Endothelial cell of umbilical vein (primary cell): Measurements from ENCODE around the gene KIAA0232. TPM values are rescaled to one million over a fixed set of nuclear protein-coding genes. Genes with fewer than 3 reads are reported as not detected.
"Not testable (repeated sequence)": the region's sequence is repeated elsewhere in the genome, so short reads cannot be mapped to it uniquely, and the experiment has no call there.

Source experiments
- BruUV-seq: library from RNA; stranded (reverse); fragments of 400-500 nt; replicated peaks from 2 replicates; lab custom pipeline; 2021; lab: Mats Ljungman, UMichigan
- CTCF ChIA-PET: fragments of 300-600, 350-600 bp; sonication (Branson Sonifier 250); formaldehyde crosslinking; loops from one replicate; lab custom pipeline; 2021; ENCODE audit warnings: antibody characterized with exemption, inconsistent platforms; lab: Charles Lee
- POLR2A ChIA-PET: fragments of 300-600, 350-600 bp; sonication (Branson Sonifier 250); formaldehyde crosslinking; loops from one replicate; lab custom pipeline; 2021; ENCODE audit warnings: antibody characterized with exemption, inconsistent platforms; lab: Charles Lee
- DNase-seq: peaks from one replicate; pipeline ENCODE4 v3.0.0-alpha.2; 2011; ENCODE audit warnings: low read depth, low spot score
- FAIRE-seq: peaks from 2 replicates; lab custom pipeline; 2011; peaks lifted over from hg19 to GRCh38; lab: Jason Lieb, UNC
- H2AFZ ChIP-seq: 2 replicates; pipeline ENCODE4 v1.6.0; 2012; ENCODE audit warnings: low read depth, low read length, control low read depth, inconsistent platforms
- H3K27ac ChIP-seq: 2 replicates; pipeline ENCODE4 v1.5.1; 2011; ENCODE audit warnings: low read depth, mild to moderate bottlenecking, control low read depth, low read length, moderate library complexity; ENCODE audit not compliant: insufficient read depth
- H3K27me3 ChIP-seq, 2 experiments: 2 replicates each; pipeline versions ENCODE4 v1.6.0 to v1.6.1; 2011; ENCODE audit warnings: low read length in 2 of 2, mixed read lengths in 1 of 2; ENCODE audit not compliant: control insufficient read depth in 2 of 2, insufficient read depth in 2 of 2
- H3K36me3 ChIP-seq, 2 experiments: 2 replicates in 1 of 2; 3 replicates in 1 of 2; pipeline ENCODE4 v1.5.1; 2011; ENCODE audit warnings: low read length in 2 of 2, mild to moderate bottlenecking in 1 of 2, moderate library complexity in 1 of 2; ENCODE audit not compliant: control insufficient read depth in 2 of 2, insufficient read depth in 2 of 2; ENCODE audit errors: extremely low read depth in 1 of 2
- H3K4me1 ChIP-seq: 3 replicates; pipeline ENCODE4 v1.5.1; 2011; ENCODE audit warnings: mild to moderate bottlenecking, low read length; ENCODE audit not compliant: control insufficient read depth, insufficient read depth; ENCODE audit errors: extremely low read depth
- H3K4me2 ChIP-seq: 2 replicates; pipeline ENCODE4 v1.6.1; 2011; ENCODE audit warnings: low read length, control low read depth, mixed read lengths; ENCODE audit not compliant: insufficient read depth
- H3K4me3 ChIP-seq, 3 experiments: fragments of 200-600 bp in 1 of 3; sonication (generic), shearing (Covaris generic) in 1 of 3; replicated peaks in 1 of 3; 2 replicates each; pipeline ENCODE4 v1.5.1; 2011 to 2016; ENCODE audit warnings: control low read depth in 3 of 3, low read length in 3 of 3, mild to moderate bottlenecking in 2 of 3, inconsistent platforms in 1 of 3, low read depth in 1 of 3, moderate library complexity in 1 of 3; ENCODE audit not compliant: insufficient read depth in 1 of 3
- H3K79me2 ChIP-seq: 2 replicates; pipeline ENCODE4 v1.6.0; 2012; ENCODE audit warnings: low read length, inconsistent platforms; ENCODE audit not compliant: control insufficient read depth, insufficient read depth
- H3K9ac ChIP-seq: replicated peaks from 2 replicates; pipeline ENCODE3; 2011; ENCODE audit warnings: low read length, control low read depth; ENCODE audit not compliant: insufficient read depth; ENCODE audit errors: extremely low read depth
- H3K9me1 ChIP-seq: replicated peaks from 3 replicates; pipeline ENCODE4 v1.6.0; 2011; ENCODE audit warnings: mild to moderate bottlenecking, low read length; ENCODE audit not compliant: control insufficient read depth, insufficient read depth; ENCODE audit errors: extremely low read depth
- H3K9me3 ChIP-seq: replicated peaks from 2 replicates; pipeline ENCODE4 v1.5.1; 2012; ENCODE audit warnings: low read length, inconsistent platforms; ENCODE audit not compliant: control insufficient read depth, insufficient read depth
- H4K20me1 ChIP-seq: replicated peaks from 2 replicates; pipeline ENCODE3; 2011; ENCODE audit warnings: mild to moderate bottlenecking, low read length; ENCODE audit not compliant: control insufficient read depth, insufficient read depth; ENCODE audit errors: extremely low read depth
- FOS ChIP-seq: IDR thresholded peaks from 2 replicates; pipeline ENCODE4 v1.6.1; 2011; ENCODE audit warnings: mild to moderate bottlenecking, low read length, moderate library complexity, borderline replicate concordance; ENCODE audit not compliant: insufficient read depth
- dilution Hi-C: fragments of 300-500 bp; cut with MboI; formaldehyde crosslinking; loops from one replicate; pipeline ENCODE4 v1.15.0; 2019; ENCODE audit warnings: low sequenced_read_pairs; ENCODE audit not compliant: extremely low pct_ligation_motif_present
- intact Hi-C: fragments of 100-400 bp; cut with micrococcal nuclease; formaldehyde crosslinking; loops from one replicate; pipeline ENCODE4 v1.10.0; 2022
- polyA plus RNA-seq, 4 experiments: library from polyadenylated mRNA; depleted of rRNA in 3 of 4; stranded (reverse) in 3 of 4; unstranded in 1 of 4; fragments of >200 nt; gene quantifications; 2 replicates each; pipeline versions ENCODE4 v1.2.1 to v1.2.3, GENCODE V29; 2011 to 2012; ENCODE audit warnings: missing spikeins in 1 of 4
- total RNA-seq: library from RNA; stranded (reverse); gene quantifications from 2 replicates; pipeline ENCODE4 v1.2.3, GENCODE V29; 2021

Gene KIAA0232
- total and polyA plus RNA-seq, 2 donors (not counting 3 experiments of a cell fraction or from before 2014, with no cell fraction given) = 5.3 to 18.4 TPM

DNA sequence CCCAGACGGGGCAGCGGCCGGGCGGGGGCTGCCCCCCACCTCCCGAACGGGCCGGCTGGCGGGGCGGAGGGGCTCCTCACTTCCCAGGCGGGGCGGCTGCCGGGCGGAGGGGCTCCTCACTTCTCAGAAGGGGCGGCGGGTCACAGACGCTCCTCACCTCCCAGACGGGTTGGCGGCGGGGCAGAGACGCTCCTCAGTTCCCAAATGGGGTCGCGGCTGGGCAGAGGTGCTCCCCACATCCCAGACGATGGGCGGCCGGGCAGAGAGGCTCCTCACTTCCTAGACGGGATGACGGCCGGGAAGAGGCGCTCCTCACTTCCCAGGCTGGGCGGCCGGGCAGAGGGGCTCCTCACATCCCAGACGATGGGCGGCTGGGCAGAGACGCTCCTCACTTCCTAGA, 54.6 kb downstream of the KIAA0232 start:
- H3K36me3 ChIP-seq, H3K9me1 ChIP-seq, H3K4me2 ChIP-seq, H3K27ac ChIP-seq, CTCF ChIA-PET, BruUV-seq, H4K20me1 ChIP-seq, H3K9ac ChIP-seq, H3K9me3 ChIP-seq, H3K4me1 ChIP-seq, dilution Hi-C loops, H2AFZ ChIP-seq, intact Hi-C loops, POLR2A ChIA-PET, DNase-seq, FAIRE-seq, H3K4me3 ChIP-seq, H3K27me3 ChIP-seq: not testable (repeated sequence)
- peaks cover 30% of the 10 kb centered on the region for H3K79me2 ChIP-seq

DNA sequence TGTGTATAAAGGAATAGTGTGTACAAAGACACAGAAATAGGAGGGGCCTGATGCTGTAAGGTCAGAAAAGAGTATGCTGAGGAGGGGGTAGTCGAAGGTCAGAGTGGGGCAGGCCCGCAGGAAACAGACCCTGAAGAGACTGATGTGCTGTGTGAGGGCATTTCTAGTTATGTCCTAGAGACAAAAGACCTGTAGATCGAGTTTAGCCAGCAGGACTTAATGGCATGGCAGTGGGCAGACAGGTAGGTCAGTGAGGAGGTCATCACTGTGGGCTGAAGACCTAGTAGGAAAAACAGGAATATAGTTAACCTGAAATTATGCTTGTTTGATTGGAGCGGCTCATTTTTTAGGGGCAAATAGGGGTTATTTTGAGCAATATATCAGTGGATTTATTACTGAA, 57.1 kb downstream of the KIAA0232 start:
- Histone ChIP-seq H3K4me1 (no peaks in the 10 kb centered on the region), H3K79me2 (peaks cover 26% of the 10 kb centered on the region), H4K20me1 (no peaks in the 10 kb centered on the region), H3K9ac (no peak overlapping the region), H3K9me1 (no peaks in the 10 kb centered on the region), H3K4me2 (no peak overlapping the region), H2AFZ (no peak overlapping the region), H3K9me3 (no peaks in the 10 kb centered on the region), H3K27me3 (no peaks in the 10 kb centered on the region), H3K36me3 (peaks cover 0 to 2% of the 10 kb centered on the region in 2 experiments), H3K27ac (no peak overlapping the region), H3K4me3 (no peak overlapping the region)
- TF ChIP-seq FOS = no peak
- CTCF ChIA-PET = interaction anchor here (1.0 to 1.8 kb wide), 4 partner anchors 14 to 151 kb away, joined by 3 to 5 read pairs (median 4); no protein-coding TSS in a partner anchor
- intact Hi-C loops (no loop called here), dilution Hi-C loops (no loop called here)
- no TSS peak for BruUV-seq
- DNase-seq = no peak
- POLR2A ChIA-PET = no interaction called here
- FAIRE-seq = no peak
